ENCODE data around the gene ZDHHC21. TPM values are rescaled to one million over a fixed set of nuclear protein-coding genes. Genes with fewer than 3 reads are reported as not detected.

ZDHHC21 gene
- total and polyA plus RNA-seq, 2 donors (not counting 3 experiments of a cell fraction or from before 2014, with no cell fraction given): 7.2 to 25.9 TPM

- Histone ChIP-seq H2AFZ (ENCODE audit: low read depth, low read length) (no peak overlapping the region), H3K27me3 (ENCODE audit: control insufficient read depth in 2 of 2, insufficient read depth in 2 of 2, low read length in 2 of 2) (no peaks in the 10 kb centered on the region), H3K36me3 (ENCODE audit: control insufficient read depth in 2 of 2, extremely low read depth in 1 of 2, insufficient read depth in 2 of 2, low read length in 2 of 2) (no peaks in the 10 kb centered on the region), H3K4me3 (replicated peaks in 1 of 3; ENCODE audit: insufficient read depth in 1 of 3, low read depth in 1 of 3, low read length in 3 of 3) (no peak overlapping the region), H3K9me1 (replicated peaks; ENCODE audit: control insufficient read depth, extremely low read depth, insufficient read depth, low read length) (no peaks in the 10 kb centered on the region), H3K9ac (replicated peaks; ENCODE audit: extremely low read depth, insufficient read depth, low read length) (no peak overlapping the region), H3K4me1 (ENCODE audit: control insufficient read depth, extremely low read depth, insufficient read depth, low read length) (no peaks in the 10 kb centered on the region), H3K79me2 (ENCODE audit: control insufficient read depth, insufficient read depth, low read length) (no peaks in the 10 kb centered on the region), H3K27ac (ENCODE audit: insufficient read depth, low read depth, low read length) (no peak overlapping the region), H3K4me2 (ENCODE audit: insufficient read depth, low read length) (no peak overlapping the region), H4K20me1 (replicated peaks; ENCODE audit: control insufficient read depth, extremely low read depth, insufficient read depth, low read length) (no peaks in the 10 kb centered on the region), H3K9me3 (replicated peaks; ENCODE audit: control insufficient read depth, insufficient read depth, low read length) (no peaks in the 10 kb centered on the region)
- ChIA-PET CTCF (no interaction called here), POLR2A (no interaction called here)
- DNase-seq (ENCODE audit: low read depth, low spot score) (no peak), FAIRE-seq (no peak)
- dilution Hi-C loops (cut with MboI; ENCODE audit: extremely low pct_ligation_motif_present, low sequenced_read_pairs): no loop called here
- BruUV-seq (replicated peaks): no TSS peak
- TF ChIP-seq MAX (IDR thresholded peaks at IDR 0.05; ENCODE audit: insufficient read depth, insufficient read length): no peak
- no peak for TF ChIP-seq CTCF (IDR thresholded peaks at IDR 0.05; ENCODE audit: extremely low read depth in 1 of 2, insufficient read depth in 1 of 2, low read depth in 1 of 2, low read length in 2 of 2)
- TF ChIP-seq JUN (IDR thresholded peaks at IDR 0.05; ENCODE audit: borderline replicate concordance, insufficient read depth, insufficient read length, low read depth): no peak
- TF ChIP-seq MYC (IDR thresholded peaks at IDR 0.05; ENCODE audit: low read depth, low read length): no peak
- TF ChIP-seq GATA2 (IDR thresholded peaks at IDR 0.05; ENCODE audit: insufficient read depth, insufficient read length, low read depth, low read length): no peak
- no peak for TF ChIP-seq FOS (IDR thresholded peaks at IDR 0.05; ENCODE audit: borderline replicate concordance, insufficient read depth, low read length)
- TF ChIP-seq POLR2AphosphoS5 (IDR thresholded peaks at IDR 0.05; ENCODE audit: insufficient read depth, low read depth, low read length): no peak
- no peak for TF ChIP-seq EZH2 (IDR thresholded peaks at IDR 0.05; ENCODE audit: borderline replicate concordance, low read depth, low read length, severe bottlenecking)
- TF ChIP-seq POLR2A (IDR thresholded peaks at IDR 0.05; ENCODE audit: low read depth, low read length): no peak
- intact Hi-C loops (cut with micrococcal nuclease): no loop called here
Measured at GRCh38 chr9:14561929-14562405, 131.3 kb downstream of the ZDHHC21 start.

Other genes starting within 250 kb of the ZDHHC21 start
- gene CER1, start 29.3 kb upstream of the ZDHHC21 start, total RNA-seq: not detected in 2 replicates
- 0.06 TPM in 1 of 2 replicates, not detected in the other for gene CER1, start 29.3 kb upstream of the ZDHHC21 start, polyA plus RNA-seq
- gene FREM1, start 217.0 kb upstream of the ZDHHC21 start, total RNA-seq: 0.14 and 0.29 TPM in 2 replicates
- gene FREM1, start 217.0 kb upstream of the ZDHHC21 start, polyA plus RNA-seq: 0.10 and 0.21 TPM in 2 replicates